Thyroid gland (tissue), 4 donors: ENCODE results near the gene DDIAS. TPM values are rescaled to one million over a fixed set of nuclear protein-coding genes. Genes with fewer than 3 reads are reported as not detected.
A peak's percentile ranks its signal among the peaks of the same experiment; 100 is the strongest.

Experiments
- DNase-seq, 2 donors: peaks; one replicate each; pipeline ENCODE4 v3.0.0-alpha.2; 2019
- H3K27ac ChIP-seq, 3 donors: fragments of 200-600 bp; sonication (generic); 1 replicate in 2 of 3; 2 replicates in 1 of 3; pipeline ENCODE4 v1.5.1; 2016 to 2019; ENCODE audit warnings: mild to moderate bottlenecking in 1 of 3, moderate library complexity in 1 of 3
- H3K27me3 ChIP-seq: fragments of 200-600 bp; sonication (generic); one replicate; pipeline ENCODE4 v1.5.1; 2019
- H3K36me3 ChIP-seq, 2 donors: fragments of 200-600 bp; sonication (generic); one replicate each; pipeline ENCODE4 v1.5.1; 2016 to 2019
- H3K4me1 ChIP-seq, 2 donors: fragments of 200-600 bp; sonication (generic); one replicate each; pipeline ENCODE4 v1.5.1; 2017 to 2019
- H3K4me3 ChIP-seq, 3 donors: fragments of 200-600 bp; sonication (generic); replicated peaks in 1 of 3; 1 replicate in 2 of 3; 2 replicates in 1 of 3; pipeline ENCODE4 v1.5.1; 2016; ENCODE audit warnings: mild to moderate bottlenecking in 1 of 3
- H3K9me3 ChIP-seq: fragments of 200-600 bp; sonication (generic); one replicate; pipeline ENCODE4 v1.5.1; 2017
- CTCF ChIP-seq, 6 experiments: fragments of 200-600 bp in 3 of 6; fragments of 450-650 bp in 3 of 6; sonication (generic) in 3 of 6; IDR thresholded peaks; one replicate each; pipeline ENCODE4 v1.5.1; 2016 to 2019; ENCODE audit warnings: antibody characterized with exemption in 6 of 6, mild to moderate bottlenecking in 2 of 6, inconsistent platforms in 1 of 6, moderate library complexity in 1 of 6
- POLR2A ChIP-seq, 2 donors: fragments of 450-650 bp; IDR thresholded peaks; one replicate each; pipeline ENCODE4 v1.6.1; 2017; ENCODE audit warnings: antibody characterized with exemption in 2 of 2, mild to moderate bottlenecking in 2 of 2, moderate library complexity in 1 of 2
- WGBS, 2 donors: methylation state at CpG; one replicate each; pipeline ENCODE4 v1.1.5; 2017; 5-methylcytosine and 5-hydroxymethylcytosine counted together
- intact Hi-C: fragments of 100-400 bp; cut with DNase I; formaldehyde crosslinking; loops from one replicate; pipeline ENCODE4 v1.15.1; 2023
- total RNA-seq, 4 donors: library from RNA; depleted of rRNA; stranded (reverse); fragments of >200 nt; gene quantifications; one replicate each; pipeline ENCODE4 v1.2.3, GENCODE V29; 2016

DDIAS gene
- total RNA-seq, 4 donors from 2014 or later, result 0.25 to 3.3 (median 0.95) TPM

DNA sequence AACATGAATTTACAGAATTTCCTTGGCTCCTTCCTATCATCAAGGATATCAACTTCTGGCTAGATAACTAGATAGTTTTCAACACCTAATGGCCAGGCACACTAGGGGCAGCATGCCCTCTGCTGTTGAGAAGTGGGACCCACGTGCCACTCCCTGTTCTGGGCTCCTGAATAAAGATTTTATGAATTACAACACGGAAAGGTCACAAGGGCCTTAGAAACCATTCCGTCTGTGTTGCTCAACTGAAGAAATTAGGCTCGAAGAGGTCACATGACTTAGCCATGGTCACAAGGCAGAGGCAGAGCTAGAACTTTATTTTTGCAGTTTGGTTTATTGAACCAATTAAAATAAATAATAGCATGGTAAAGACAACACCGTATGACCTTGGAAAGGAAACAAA is 37.3 kb upstream of the DDIAS start:
- peak overlapping the region; percentile 1 to 60 (median 7) for H3K27ac ChIP-seq
- DNase-seq, result peak; percentile 69 to 70
- H3K27me3 ChIP-seq, result no peaks in the 10 kb centered on the region
- no peaks in the 10 kb centered on the region for H3K36me3 ChIP-seq
- H3K4me1 ChIP-seq, result peaks cover 12% of the 10 kb centered on the region in 2 donors
- WGBS, 2 donors, result 19 to 23% methylated on average over 5 of the region's 5 CpGs
- TF ChIP-seq POLR2A (IDR thresholded peaks at IDR 0.05), result no peak
- TF ChIP-seq CTCF (IDR thresholded peaks at IDR 0.05), result peak in 4 of 6 experiments; percentile 36 to 62 (median 61)
- intact Hi-C loops, result loop anchor here (5.0 kb wide), 1 partner anchor 147 kb away; no protein-coding TSS in a partner anchor
- H3K9me3 ChIP-seq, result no peaks in the 10 kb centered on the region
- no peak overlapping the region for H3K4me3 ChIP-seq

GRCh38 chr11:82865841-82866240 is 35.7 kb upstream of the DDIAS start:
- no peak for TF ChIP-seq CTCF (IDR thresholded peaks at IDR 0.05)
- no peak for TF ChIP-seq POLR2A (IDR thresholded peaks at IDR 0.05)
- no peak for DNase-seq
- intact Hi-C loops, result loop anchor here (5.0 kb wide), 1 partner anchor 139 kb away; no protein-coding TSS in a partner anchor

GRCh38 chr11:82867495-82868082 is 33.9 kb upstream of the DDIAS start:
- 13 to 17% methylated on average over 10 of the region's 10 CpGs for WGBS, 2 donors

More at GRCh38 chr11:82865841-82866240, 35.7 kb upstream of the DDIAS start:
- Histone ChIP-seq H3K9me3 (no peaks in the 10 kb centered on the region), H3K27ac (no peak overlapping the region), H3K27me3 (no peaks in the 10 kb centered on the region), H3K4me1 (peaks cover 15 to 19% of the 10 kb centered on the region in 2 donors), H3K4me3 (no peak overlapping the region), H3K36me3 (no peaks in the 10 kb centered on the region)
- 87% methylated on average over 2 of the region's 2 CpGs for WGBS, 2 donors

GRCh38 chr11:82869657-82870056 is 31.9 kb upstream of the DDIAS start:
- Histone ChIP-seq H3K27ac (no peak overlapping the region), H3K9me3 (no peaks in the 10 kb centered on the region), H3K36me3 (no peaks in the 10 kb centered on the region), H3K27me3 (no peaks in the 10 kb centered on the region), H3K4me3 (no peak overlapping the region), H3K4me1 (peaks cover 3 to 9% of the 10 kb centered on the region in 2 donors)
- no peak for DNase-seq
- no peak for TF ChIP-seq CTCF (IDR thresholded peaks at IDR 0.05)
- no peak for TF ChIP-seq POLR2A (IDR thresholded peaks at IDR 0.05)
- intact Hi-C loops, result loop anchor here (5.0 kb wide), 1 partner anchor 142 kb away; no protein-coding TSS in a partner anchor

More at GRCh38 chr11:82867495-82868082, 33.9 kb upstream of the DDIAS start:
- Histone ChIP-seq H3K27ac (no peak overlapping the region), H3K9me3 (no peaks in the 10 kb centered on the region), H3K27me3 (no peaks in the 10 kb centered on the region), H3K36me3 (no peaks in the 10 kb centered on the region), H3K4me1 (peaks cover 15 to 19% of the 10 kb centered on the region in 2 donors), H3K4me3 (no peak overlapping the region)
- TF ChIP-seq CTCF (IDR thresholded peaks at IDR 0.05) (peak in 5 of 6 experiments; percentile 58 to 71 (median 63)), POLR2A (IDR thresholded peaks at IDR 0.05) (no peak)
- DNase-seq, result peak; percentile 77 to 83
- intact Hi-C loops, result loop anchor here (5.0 kb wide), 1 partner anchor 140 kb away; no protein-coding TSS in a partner anchor

DNA sequence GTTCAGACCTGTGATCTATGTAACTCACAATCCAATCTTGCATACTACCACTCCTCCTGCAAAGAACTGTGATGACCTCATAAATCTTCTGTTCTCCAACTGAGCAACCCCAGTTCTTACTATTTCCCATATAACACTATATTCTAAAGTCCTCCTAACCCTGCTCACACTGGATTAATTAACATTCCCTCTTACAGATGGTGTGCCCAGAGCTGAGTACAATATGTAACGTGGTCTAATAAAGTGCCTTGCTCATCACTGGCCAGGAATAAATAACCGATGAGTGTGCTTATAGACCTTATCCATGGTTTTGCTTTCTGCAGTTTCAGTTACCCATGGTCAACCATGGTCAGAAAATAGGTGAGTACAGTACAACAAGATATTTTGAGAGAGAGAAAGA is 29.9 kb upstream of the DDIAS start:
- Histone ChIP-seq H3K36me3 (no peaks in the 10 kb centered on the region), H3K4me3 (no peak overlapping the region), H3K4me1 (peaks cover 3 to 6% of the 10 kb centered on the region in 2 donors), H3K9me3 (no peaks in the 10 kb centered on the region), H3K27me3 (no peaks in the 10 kb centered on the region), H3K27ac (no peak overlapping the region)
- no peak for TF ChIP-seq CTCF (IDR thresholded peaks at IDR 0.05)
- no peak for TF ChIP-seq POLR2A (IDR thresholded peaks at IDR 0.05)
- WGBS, 2 donors, result 99 to 100% methylated on average over 2 of the region's 2 CpGs
- intact Hi-C loops, result no loop called here
- DNase-seq, result no peak
